KMS-11 (cell line): ENCODE results near the gene TARDBP.

Source experiments
- H2AFZ ChIP-seq: fragments of 200-600 bp; sonication (generic); 2 replicates; pipeline ENCODE4 v1.6.1; 2016; ENCODE audit warnings: antibody characterized with exemption, mixed run types, low read depth
- H3K27ac ChIP-seq: fragments of 200-600 bp; sonication (generic); 2 replicates; pipeline ENCODE4 v1.6.1; 2016; ENCODE audit warnings: mild to moderate bottlenecking, mixed run types
- H3K27me3 ChIP-seq: fragments of 200-600 bp; sonication (generic); 2 replicates; pipeline ENCODE4 v1.6.1; 2017; ENCODE audit warnings: mild to moderate bottlenecking, low read depth, mixed run types, moderate library complexity; ENCODE audit not compliant: insufficient read depth
- H3K36me3 ChIP-seq: fragments of 200-600 bp; sonication (generic); 2 replicates; pipeline ENCODE4 v1.6.1; 2017; ENCODE audit warnings: mild to moderate bottlenecking, mixed run types; ENCODE audit not compliant: insufficient read depth
- H3K4me1 ChIP-seq: fragments of 200-600 bp; sonication (generic); 2 replicates; pipeline ENCODE4 v1.6.1; 2016; ENCODE audit warnings: mild to moderate bottlenecking, low read depth, mixed run types; ENCODE audit not compliant: poor library complexity, severe bottlenecking
- H3K4me2 ChIP-seq: fragments of 200-600 bp; sonication (generic); 2 replicates; pipeline ENCODE4 v1.7.0; 2016; ENCODE audit warnings: mild to moderate bottlenecking, mixed run types
- H3K4me3 ChIP-seq: fragments of 200-600 bp; sonication (generic); IDR thresholded peaks from 2 replicates; pipeline ENCODE4 v1.6.1; 2017; ENCODE audit warnings: low read depth, low read length, mixed read lengths; ENCODE audit not compliant: insufficient read depth
- H3K79me2 ChIP-seq: fragments of 200-600 bp; sonication (generic); 2 replicates; pipeline ENCODE4 v1.6.1; 2016; ENCODE audit warnings: low read depth, mixed run types; ENCODE audit not compliant: insufficient read depth
- H3K9ac ChIP-seq: fragments of 200-600 bp; sonication (generic); 2 replicates; pipeline ENCODE4 v1.6.1; 2016; ENCODE audit warnings: mild to moderate bottlenecking, mixed run types
- H4K20me1 ChIP-seq: fragments of 200-600 bp; sonication (generic); 2 replicates; pipeline ENCODE4 v1.6.1; 2016; ENCODE audit warnings: mild to moderate bottlenecking, mixed run types; ENCODE audit not compliant: insufficient read depth
- CTCF ChIP-seq: fragments of 200-600 bp; sonication (generic); conservative IDR thresholded peaks from 2 replicates; pipeline ENCODE4 v1.6.1; 2017; ENCODE audit warnings: low read depth, mild to moderate bottlenecking, antibody characterized with exemption, low read length, moderate library complexity, mixed read lengths

The TARDBP gene

DNA sequence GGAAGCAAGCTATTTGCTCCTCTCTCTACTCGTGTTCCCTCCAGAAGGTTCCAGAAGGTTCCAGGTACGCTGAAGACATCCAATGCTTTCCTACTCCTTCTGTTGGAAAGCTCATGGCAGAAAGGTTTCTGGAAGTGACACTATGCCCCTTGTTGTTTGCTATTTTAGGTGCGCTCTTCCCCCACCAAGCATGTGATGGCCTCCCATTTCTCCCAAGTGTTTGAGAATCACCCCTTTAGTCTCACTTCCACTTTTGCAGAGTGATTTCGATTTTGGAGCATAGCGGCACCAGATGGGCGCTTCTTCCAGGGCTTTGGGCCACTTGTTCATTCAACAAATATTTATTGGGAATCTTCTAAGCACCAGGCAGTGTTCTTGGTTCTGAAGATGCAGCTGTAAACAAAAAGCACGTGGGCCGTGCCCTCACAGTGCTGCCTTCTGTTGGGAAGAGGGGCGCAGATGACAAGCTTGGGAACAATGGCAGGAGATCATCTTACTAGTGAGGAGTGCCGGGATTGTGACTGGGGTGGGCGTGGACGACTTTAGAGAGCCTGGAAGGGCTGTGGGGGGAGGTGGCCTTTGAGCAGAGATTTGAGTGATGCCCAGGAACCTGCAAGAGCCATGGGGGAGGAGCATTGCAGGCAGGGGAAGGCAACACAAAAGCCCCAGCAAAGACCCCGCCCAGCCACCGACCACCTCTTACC is 43.0 kb upstream of the TARDBP start:
- Histone ChIP-seq H3K27ac (no peak overlapping the region), H3K4me2 (peak overlapping the region; percentile 98; the same call in 1 of the 2 replicates), H3K4me3 (no peak overlapping the region), H4K20me1 (no peaks in the 10 kb centered on the region), H3K79me2 (no peaks in the 10 kb centered on the region), H3K9ac (no peak overlapping the region), H3K4me1 (peaks cover 24% of the 10 kb centered on the region), H3K36me3 (no peaks in the 10 kb centered on the region), H3K27me3 (peaks cover 59% of the 10 kb centered on the region; the same call in 1 of the 2 replicates), H2AFZ (no peak overlapping the region)
- TF ChIP-seq CTCF = no peak

GRCh38 chr1:10969971-10970332 is 42.5 kb upstream of the TARDBP start:
- no peaks in the 10 kb centered on the region for H4K20me1 ChIP-seq
- H3K27ac ChIP-seq = no peak overlapping the region
- no peak overlapping the region for H2AFZ ChIP-seq
- no peaks in the 10 kb centered on the region for H3K36me3 ChIP-seq
- TF ChIP-seq CTCF = no peak
- no peak overlapping the region for H3K9ac ChIP-seq
- H3K4me3 ChIP-seq = no peak overlapping the region
- H3K4me2 ChIP-seq = no peak overlapping the region
- H3K4me1 ChIP-seq = peaks cover 24% of the 10 kb centered on the region
- peaks cover 64% of the 10 kb centered on the region; the same call in 1 of the 2 replicates for H3K27me3 ChIP-seq
- H3K79me2 ChIP-seq = no peaks in the 10 kb centered on the region

GRCh38 chr1:10973552-10973951 is 38.9 kb upstream of the TARDBP start:
- Histone ChIP-seq H3K4me2 (no peak overlapping the region), H3K27ac (no peak overlapping the region), H2AFZ (no peak overlapping the region), H3K9ac (no peak overlapping the region), H4K20me1 (no peaks in the 10 kb centered on the region), H3K79me2 (no peaks in the 10 kb centered on the region), H3K36me3 (no peaks in the 10 kb centered on the region), H3K4me1 (peaks cover 11% of the 10 kb centered on the region), H3K4me3 (no peak overlapping the region), H3K27me3 (peaks cover 71% of the 10 kb centered on the region; the same call in 1 of the 2 replicates)
- no peak for TF ChIP-seq CTCF

DNA sequence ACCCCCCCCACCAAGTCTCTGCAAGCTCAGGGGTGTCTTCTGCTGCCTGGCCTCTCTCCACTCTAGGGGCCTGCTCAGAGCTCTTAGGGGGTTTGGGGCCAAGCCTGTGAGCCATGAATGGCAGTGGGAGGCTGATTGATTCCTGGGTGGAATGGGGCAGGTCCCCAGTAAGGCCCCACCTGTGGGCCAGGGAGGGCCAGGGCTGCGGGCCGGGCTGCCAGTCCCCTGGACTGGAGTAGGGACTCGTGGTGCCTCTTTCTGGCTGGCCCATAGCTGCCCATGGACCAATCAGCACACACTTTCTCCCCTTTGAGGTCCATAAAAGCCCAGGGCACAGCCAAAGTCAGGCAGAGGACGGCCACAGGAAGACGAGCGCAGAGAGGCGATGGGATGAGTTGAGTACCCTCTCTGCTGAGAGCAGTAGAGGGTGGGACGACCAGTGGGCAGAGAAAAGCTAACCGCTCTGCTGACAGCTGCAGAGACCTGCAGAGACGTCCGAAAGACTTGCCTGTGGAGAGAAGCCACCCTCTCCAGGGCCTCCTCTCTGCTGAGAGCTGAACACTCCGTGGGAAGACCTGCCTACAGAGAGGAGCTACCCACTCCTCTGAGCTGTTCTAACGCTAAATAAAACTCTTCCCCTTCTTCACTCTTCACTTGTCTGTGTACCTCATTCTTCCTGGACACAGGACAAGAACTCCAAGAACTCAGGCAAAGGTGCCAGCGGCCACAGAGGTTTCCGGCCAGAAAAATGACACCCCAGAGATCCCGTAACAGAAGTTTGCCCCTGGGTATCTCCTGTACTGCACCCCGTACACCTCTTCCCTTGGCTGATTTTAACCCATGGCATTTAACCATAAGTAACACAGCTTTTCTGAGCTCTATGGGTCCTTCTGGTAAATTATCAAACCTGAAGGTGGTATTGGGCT is 38.2 kb upstream of the TARDBP start:
- Histone ChIP-seq H3K27me3 (peaks cover 71% of the 10 kb centered on the region; the same call in 1 of the 2 replicates), H3K4me3 (no peak overlapping the region), H3K9ac (no peak overlapping the region), H3K4me2 (no peak overlapping the region), H2AFZ (no peak overlapping the region), H3K4me1 (peaks cover 6% of the 10 kb centered on the region), H3K36me3 (no peaks in the 10 kb centered on the region), H3K79me2 (no peaks in the 10 kb centered on the region), H3K27ac (no peak overlapping the region), H4K20me1 (no peaks in the 10 kb centered on the region)
- no peak for TF ChIP-seq CTCF
